Bronchial epithelial cell (primary cell): ENCODE results near the gene YAP1. TPM values are rescaled to one million over a fixed set of nuclear protein-coding genes. Genes with fewer than 3 reads are reported as not detected.
A peak's percentile ranks its signal among the peaks of the same experiment; 100 is the strongest.

Experiments used
- DNase-seq: peaks from one replicate; pipeline ENCODE4 v3.0.0-alpha.2; 2010; ENCODE audit warnings: low read depth
- FAIRE-seq: peaks from 2 replicates; lab custom pipeline; 2011; peaks lifted over from hg19 to GRCh38; lab: Jason Lieb, UNC
- H3K27me3 ChIP-seq: 2 replicates; pipeline ENCODE4 v1.5.1; 2011; ENCODE audit warnings: low read length; ENCODE audit not compliant: control insufficient read depth, insufficient read depth
- H3K36me3 ChIP-seq: 2 replicates; pipeline ENCODE4 v1.5.1; 2011; ENCODE audit warnings: low read length; ENCODE audit not compliant: control insufficient read depth, insufficient read depth
- H3K4me3 ChIP-seq: 2 replicates; pipeline ENCODE4 v1.5.1; 2011; ENCODE audit warnings: mild to moderate bottlenecking, low read depth, low read length, control low read depth
- CTCF ChIP-seq: IDR thresholded peaks from 2 replicates; pipeline ENCODE4 v1.5.1; 2011; ENCODE audit warnings: mild to moderate bottlenecking, moderate library complexity, low read length, control low read depth, inconsistent platforms; ENCODE audit not compliant: insufficient read depth, severe bottlenecking
- total RNA-seq: library from RNA; depleted of rRNA; stranded (reverse); fragments of >200 nt; gene quantifications from 2 replicates; pipeline ENCODE4 v1.2.1, GENCODE V29; 2014

The YAP1 gene
- 151 and 152 TPM in 2 replicates for total RNA-seq

- Histone ChIP-seq H3K36me3 (no peaks in the 10 kb centered on the region), H3K27me3 (no peaks in the 10 kb centered on the region), H3K4me3 (peak within 1 kb of the TSS; percentile 96)
- TF ChIP-seq CTCF: peak; percentile 2
- DNase-seq (peak; percentile 67), FAIRE-seq (no peak)
These were observed at the start of gene YAP1 for GRCh38 chr11:102109896-102110760. Gene YAP1 (plus strand): TSS chr11:102110447. CDS start chr11:102110849, 402 bp downstream.

DNA sequence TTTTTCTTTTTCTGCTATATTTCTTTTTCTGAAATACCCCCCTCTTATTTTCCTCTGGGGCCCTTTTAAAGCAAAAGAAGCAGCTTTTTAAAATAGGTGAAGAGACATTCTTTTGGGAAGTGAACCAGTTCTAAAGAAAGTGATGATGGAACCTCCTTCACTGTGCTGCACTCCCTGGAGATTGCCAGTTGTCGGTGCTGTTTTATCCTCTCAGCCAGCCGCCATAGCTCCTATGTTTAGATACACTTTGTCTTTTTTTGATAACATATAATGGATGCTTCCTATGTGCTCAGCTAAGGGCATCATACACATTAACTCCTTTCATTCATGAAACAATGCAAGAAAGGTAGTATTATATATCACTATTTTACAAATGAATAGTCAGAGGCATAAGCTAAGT is 49.0 kb upstream of the YAP1 start:
- peak; percentile 40 for TF ChIP-seq CTCF
- no peaks in the 10 kb centered on the region for H3K36me3 ChIP-seq
- FAIRE-seq: no peak
- no peak overlapping the region for H3K4me3 ChIP-seq
- DNase-seq: no peak
- H3K27me3 ChIP-seq: no peaks in the 10 kb centered on the region

DNA sequence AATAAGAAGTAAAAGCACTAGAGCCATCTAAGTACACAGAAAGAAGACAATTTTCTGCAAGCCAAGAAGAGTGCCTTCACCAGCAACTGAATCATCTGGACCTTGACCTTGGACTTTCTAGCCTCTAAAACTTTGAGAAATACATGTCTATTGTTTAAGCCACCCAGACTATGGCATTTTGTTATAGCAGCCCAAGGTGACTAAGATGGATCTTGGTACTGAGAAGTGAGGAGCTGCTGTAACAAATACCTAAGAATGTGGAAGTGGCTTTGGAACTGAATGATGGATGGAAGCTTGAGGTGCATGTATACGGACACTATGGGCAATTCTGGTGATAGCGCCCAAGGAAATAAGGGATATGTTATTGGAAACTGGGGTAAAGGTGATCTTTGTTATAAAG is 48.1 kb upstream of the YAP1 start:
- H3K36me3 ChIP-seq: no peaks in the 10 kb centered on the region
- no peak for FAIRE-seq
- H3K27me3 ChIP-seq: no peaks in the 10 kb centered on the region
- no peak for DNase-seq
- no peak for TF ChIP-seq CTCF
- H3K4me3 ChIP-seq: no peak overlapping the region

DNA sequence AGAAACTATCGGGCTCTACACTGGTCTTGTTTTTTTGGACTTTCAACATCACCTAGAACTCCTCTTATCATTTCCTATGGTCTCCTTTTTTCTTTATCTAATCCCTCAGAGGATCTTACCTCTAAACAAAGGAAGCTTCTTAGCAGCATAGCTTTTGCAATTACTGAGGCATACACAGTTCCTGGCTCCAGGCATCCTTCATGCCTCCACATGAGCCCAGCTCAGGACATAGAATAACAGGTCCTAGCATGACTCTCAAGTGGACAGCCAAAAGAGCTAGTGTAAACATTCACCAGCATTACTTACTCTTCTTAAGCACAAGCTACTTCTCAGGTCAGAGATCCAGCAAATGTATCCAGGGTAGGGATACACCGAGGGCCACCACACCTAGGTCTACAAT is 45.9 kb upstream of the YAP1 start:
- peak; percentile 99 for DNase-seq
- H3K4me3 ChIP-seq: no peak overlapping the region
- no peak for TF ChIP-seq CTCF
- FAIRE-seq: peak; percentile 95
- no peaks in the 10 kb centered on the region for H3K36me3 ChIP-seq
- H3K27me3 ChIP-seq: no peaks in the 10 kb centered on the region

GRCh38 chr11:102070766-102071165 is 39.5 kb upstream of the YAP1 start:
- no peaks in the 10 kb centered on the region for H3K27me3 ChIP-seq
- no peak overlapping the region for H3K4me3 ChIP-seq
- FAIRE-seq (no peak), DNase-seq (peak; percentile 76)
- H3K36me3 ChIP-seq: no peaks in the 10 kb centered on the region
- TF ChIP-seq CTCF: no peak
